Measurements from ENCODE around the gene BBS4.
A peak's percentile ranks its signal among the peaks of the same experiment; 100 is the strongest.
"Not testable (repeated sequence)": the region's sequence is repeated elsewhere in the genome, so short reads cannot be mapped to it uniquely, and the experiment has no call there.

Gene BBS4

GRCh38 chr15:72700076-72700475, 14.1 kb downstream of the BBS4 start:
- no peak for DNase-seq (ENCODE audit: low read depth in 2 of 3, low spot score in 1 of 3)

GRCh38 chr15:72706266-72706665, 20.3 kb downstream of the BBS4 start:
- no peak for DNase-seq (ENCODE audit: low read depth in 2 of 3, low spot score in 1 of 3)

- not testable (repeated sequence) for DNase-seq (ENCODE audit: low read depth in 2 of 3, low spot score in 1 of 3)
These were observed 22.7 kb downstream of the BBS4 start for GRCh38 chr15:72708551-72709303.

GRCh38 chr15:72722071-72722696, 36.2 kb downstream of the BBS4 start:
- peak; percentile 30 to 54 (median 49) for DNase-seq (ENCODE audit: low read depth in 2 of 3, low spot score in 1 of 3)

- DNase-seq (ENCODE audit: low read depth in 2 of 3, low spot score in 1 of 3) = no peak
These were observed 38.0 kb downstream of the BBS4 start for GRCh38 chr15:72724028-72724427.

GRCh38 chr15:72725446-72725845, 39.4 kb downstream of the BBS4 start:
- DNase-seq (ENCODE audit: low read depth in 2 of 3, low spot score in 1 of 3) = no peak

- DNase-seq (ENCODE audit: low read depth in 2 of 3, low spot score in 1 of 3) = not testable (repeated sequence)
These were observed 39.8 kb downstream of the BBS4 start for GRCh38 chr15:72725851-72726250.

- no peak for DNase-seq (ENCODE audit: low read depth in 2 of 3, low spot score in 1 of 3)
These were observed 41.1 kb downstream of the BBS4 start for GRCh38 chr15:72727154-72727553.

GRCh38 chr15:72728249-72728648, 42.2 kb downstream of the BBS4 start:
- not testable (repeated sequence) for DNase-seq (ENCODE audit: low read depth in 2 of 3, low spot score in 1 of 3)

- no peak for DNase-seq (ENCODE audit: low read depth in 2 of 3, low spot score in 1 of 3)
These were observed 42.8 kb downstream of the BBS4 start for GRCh38 chr15:72728821-72729220.

- no peak for DNase-seq (ENCODE audit: low read depth in 2 of 3, low spot score in 1 of 3)
These were observed 46.1 kb downstream of the BBS4 start for GRCh38 chr15:72732086-72732485.

- no peak for DNase-seq (ENCODE audit: low read depth in 2 of 3, low spot score in 1 of 3)
These were observed 46.5 kb downstream of the BBS4 start for GRCh38 chr15:72732516-72732915.

GRCh38 chr15:72733941-72734738, 48.1 kb downstream of the BBS4 start:
- DNase-seq (ENCODE audit: low read depth in 2 of 3, low spot score in 1 of 3) = no peak

GRCh38 chr15:72735111-72735510, 49.1 kb downstream of the BBS4 start:
- DNase-seq (ENCODE audit: low read depth in 2 of 3, low spot score in 1 of 3) = no peak

- DNase-seq (ENCODE audit: low read depth in 2 of 3, low spot score in 1 of 3) = no peak
These were observed 51.1 kb downstream of the BBS4 start for GRCh38 chr15:72737061-72737460.

GRCh38 chr15:72737723-72738122, 51.7 kb downstream of the BBS4 start:
- no peak for DNase-seq (ENCODE audit: low read depth in 2 of 3, low spot score in 1 of 3)

- no peak for DNase-seq (ENCODE audit: low read depth in 2 of 3, low spot score in 1 of 3)
These were observed 54.2 kb downstream of the BBS4 start for GRCh38 chr15:72740219-72740618.

GRCh38 chr15:72749700-72750099, 63.7 kb downstream of the BBS4 start:
- no peak for DNase-seq (ENCODE audit: low read depth in 2 of 3, low spot score in 1 of 3)

- DNase-seq (ENCODE audit: low read depth in 2 of 3, low spot score in 1 of 3) = no peak
These were observed 65.9 kb downstream of the BBS4 start for GRCh38 chr15:72751751-72752455.

- no peak for DNase-seq (ENCODE audit: low read depth in 2 of 3, low spot score in 1 of 3)
These were observed 68.1 kb downstream of the BBS4 start for GRCh38 chr15:72754096-72754495.

GRCh38 chr15:72758182-72758581, 72.2 kb downstream of the BBS4 start:
- no peak for DNase-seq (ENCODE audit: low read depth in 2 of 3, low spot score in 1 of 3)
